ENCODE measurements around the gene CFAP107.
"Not testable (repeated sequence)": the region's sequence is repeated elsewhere in the genome, so short reads cannot be mapped to it uniquely, and the experiment has no call there.

CFAP107 gene

GRCh38 chr1:12778061-12778460 lies 32.1 kb downstream of the CFAP107 start:
- no peak for DNase-seq (ENCODE audit: low read depth in 2 of 2)

GRCh38 chr1:12778907-12779306 lies 32.9 kb downstream of the CFAP107 start:
- DNase-seq (ENCODE audit: low read depth in 2 of 2) = no peak

GRCh38 chr1:12781488-12781887 lies 35.5 kb downstream of the CFAP107 start:
- not testable (repeated sequence) for DNase-seq (ENCODE audit: low read depth in 2 of 2)

- peak in 1 of 2 donors; percentile 0 for DNase-seq (ENCODE audit: low read depth in 2 of 2)
These were observed 37.8 kb downstream of the CFAP107 start for GRCh38 chr1:12783783-12784182.

- DNase-seq (ENCODE audit: low read depth in 2 of 2) = not testable (repeated sequence)
These were observed 38.7 kb downstream of the CFAP107 start for GRCh38 chr1:12784729-12785128.

- DNase-seq (ENCODE audit: low read depth in 2 of 2) = not testable (repeated sequence)
These were observed 45.1 kb downstream of the CFAP107 start, which contains the start of gene PRAMEF1 for GRCh38 chr1:12791097-12791496. TSS of gene PRAMEF1 (plus strand) at chr1:12791397. CDS start at chr1:12793228, 1,831 bp downstream.

- no peak for DNase-seq (ENCODE audit: low read depth in 2 of 2)
These were observed 52.9 kb downstream of the CFAP107 start for GRCh38 chr1:12798911-12799310.

- no peak for DNase-seq (ENCODE audit: low read depth in 2 of 2)
These were observed 53.7 kb downstream of the CFAP107 start for GRCh38 chr1:12799730-12800129.

- no peak for DNase-seq (ENCODE audit: low read depth in 2 of 2)
These were observed 63.9 kb downstream of the CFAP107 start for GRCh38 chr1:12809933-12810332.

- DNase-seq (ENCODE audit: low read depth in 2 of 2) = no peak
These were observed 64.8 kb downstream of the CFAP107 start for GRCh38 chr1:12810691-12811408.

- no peak for DNase-seq (ENCODE audit: low read depth in 2 of 2)
These were observed 65.4 kb downstream of the CFAP107 start for GRCh38 chr1:12811409-12811784.
